ENCODE data around the gene PYGO2.

PYGO2 gene

DNA sequence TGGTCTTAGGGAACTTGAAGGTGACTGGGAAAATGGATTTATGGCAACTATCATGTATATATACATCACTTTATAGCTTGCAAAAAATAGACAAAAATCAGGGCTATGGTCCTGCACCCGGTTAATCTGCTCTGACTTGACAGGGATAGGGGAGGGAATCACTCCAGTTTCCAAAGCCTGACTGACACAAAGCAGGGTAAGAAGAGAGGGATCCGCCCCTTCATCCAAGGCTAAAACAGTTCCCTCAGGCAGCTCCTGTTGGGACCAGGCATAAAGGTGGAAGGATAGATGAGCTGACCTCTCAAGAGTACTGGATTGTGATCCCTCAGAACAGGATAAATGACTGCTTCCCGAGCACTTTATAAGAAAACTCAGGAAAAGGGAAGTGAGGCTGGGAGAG, 7.0 kb downstream of the PYGO2 start:
- no peaks in the 10 kb centered on the region for H3K9me3 ChIP-seq (ENCODE audit: control extremely low read depth in 1 of 5, control insufficient read depth in 4 of 5, insufficient read depth in 2 of 5, low read depth in 1 of 5, low read length in 4 of 5)
- H3K27me3 ChIP-seq (replicated peaks in 2 of 5; ENCODE audit: control insufficient read depth in 4 of 5, insufficient read depth in 5 of 5, low read length in 4 of 5) = no peaks in the 10 kb centered on the region
- H3K4me1 ChIP-seq (ENCODE audit: control extremely low read depth in 1 of 4, control insufficient read depth in 4 of 4, insufficient read depth in 4 of 4, low read length in 3 of 4) = peaks cover 22 to 69% (median 61%) of the 10 kb centered on the region in 4 experiments
- 81% methylated on average over 2 of the region's 3 CpGs for WGBS (ENCODE audit: insufficient coverage)
- H3K27ac ChIP-seq (ENCODE audit: insufficient read depth in 1 of 2, low read depth in 1 of 2, low read length in 2 of 2, poor library complexity in 1 of 2, severe bottlenecking in 2 of 2) = peak overlapping the region; percentile 100
- ChIA-PET CTCF (interaction anchor here (1.0 to 5.2 kb wide), 12 partner anchors 11 to 401 kb away, joined by 3 to 49 read pairs (median 4); no protein-coding TSS in a partner anchor), POLR2A (interaction anchor here (1.4 to 2.5 kb wide), 5 partner anchors 9 to 63 kb away, joined by 3 to 17 read pairs (median 6); partner anchors contain the start of genes CKS1B and PMVK)
- peak overlapping the region in 6 of 7 experiments; percentile 21 to 92 (median 82) for H3K4me3 ChIP-seq (ENCODE audit: control insufficient read depth in 1 of 7, extremely low read depth in 1 of 7, insufficient read depth in 4 of 7, low read depth in 2 of 7, low read length in 6 of 7)
- H3K36me3 ChIP-seq (ENCODE audit: control insufficient read depth in 4 of 4, insufficient read depth in 4 of 4, low read length in 3 of 4) = peaks cover 0 to 49% (median 28%) of the 10 kb centered on the region in 4 experiments
- DNase-seq = no peak

GRCh38 chr1:154953611-154954038, 8.0 kb downstream of the PYGO2 start:
- Histone ChIP-seq H3K36me3 (ENCODE audit: control insufficient read depth in 4 of 4, insufficient read depth in 4 of 4, low read length in 3 of 4) (peaks cover 3 to 47% (median 25%) of the 10 kb centered on the region in 4 experiments), H3K27ac (ENCODE audit: insufficient read depth in 1 of 2, low read depth in 1 of 2, low read length in 2 of 2, poor library complexity in 1 of 2, severe bottlenecking in 2 of 2) (peak overlapping the region; percentile 100), H3K4me1 (ENCODE audit: control extremely low read depth in 1 of 4, control insufficient read depth in 4 of 4, insufficient read depth in 4 of 4, low read length in 3 of 4) (peaks cover 22 to 68% (median 60%) of the 10 kb centered on the region in 4 experiments), H3K27me3 (replicated peaks in 2 of 5; ENCODE audit: control insufficient read depth in 4 of 5, insufficient read depth in 5 of 5, low read length in 4 of 5) (no peaks in the 10 kb centered on the region), H3K9me3 (ENCODE audit: control extremely low read depth in 1 of 5, control insufficient read depth in 4 of 5, insufficient read depth in 2 of 5, low read depth in 1 of 5, low read length in 4 of 5) (no peaks in the 10 kb centered on the region), H3K4me3 (ENCODE audit: control insufficient read depth in 1 of 7, extremely low read depth in 1 of 7, insufficient read depth in 4 of 7, low read depth in 2 of 7, low read length in 6 of 7) (peak overlapping the region in 5 of 7 experiments; percentile 8 to 92 (median 82))
- 94% methylated on average over 2 of the region's 2 CpGs for WGBS (ENCODE audit: insufficient coverage)
- CTCF ChIA-PET = interaction anchor here (1.1 to 4.0 kb wide), 4 partner anchors 41 to 378 kb away, joined by 3 to 49 read pairs (median 6); no protein-coding TSS in a partner anchor
- POLR2A ChIA-PET = interaction anchor here (2.1 kb wide), 1 partner anchor 9 kb away, joined by 11 read pairs; no protein-coding TSS in a partner anchor
- DNase-seq = no peak

DNA sequence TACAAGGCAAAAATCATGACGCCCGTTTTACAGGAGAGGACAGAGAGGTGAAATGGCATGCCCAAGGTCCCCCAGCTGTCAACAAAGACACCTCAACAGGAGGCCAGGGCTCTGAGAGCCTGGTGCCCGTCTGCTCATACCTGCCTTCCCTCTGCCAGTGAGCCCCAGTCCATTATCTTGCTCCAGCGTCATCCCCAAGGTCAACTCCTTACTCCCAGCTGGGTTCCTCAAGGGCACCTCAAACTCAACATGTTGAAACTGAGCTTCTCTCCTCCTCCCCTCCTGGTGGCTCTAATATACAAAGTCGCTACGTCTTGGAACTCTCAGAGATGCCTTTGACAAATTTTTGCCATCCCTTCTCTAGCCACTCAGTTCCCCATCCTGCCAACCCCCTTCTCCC, 8.9 kb downstream of the PYGO2 start:
- no peak for DNase-seq
- Histone ChIP-seq H3K27ac (ENCODE audit: insufficient read depth in 1 of 2, low read depth in 1 of 2, low read length in 2 of 2, poor library complexity in 1 of 2, severe bottlenecking in 2 of 2) (peak overlapping the region; percentile 100), H3K9me3 (ENCODE audit: control extremely low read depth in 1 of 5, control insufficient read depth in 4 of 5, insufficient read depth in 2 of 5, low read depth in 1 of 5, low read length in 4 of 5) (no peaks in the 10 kb centered on the region), H3K27me3 (replicated peaks in 2 of 5; ENCODE audit: control insufficient read depth in 4 of 5, insufficient read depth in 5 of 5, low read length in 4 of 5) (no peaks in the 10 kb centered on the region), H3K36me3 (ENCODE audit: control insufficient read depth in 4 of 4, insufficient read depth in 4 of 4, low read length in 3 of 4) (peaks cover 7 to 48% (median 26%) of the 10 kb centered on the region in 4 experiments), H3K4me3 (ENCODE audit: control insufficient read depth in 1 of 7, extremely low read depth in 1 of 7, insufficient read depth in 4 of 7, low read depth in 2 of 7, low read length in 6 of 7) (peak overlapping the region in 4 of 7 experiments; percentile 81 to 92 (median 86)), H3K4me1 (ENCODE audit: control extremely low read depth in 1 of 4, control insufficient read depth in 4 of 4, insufficient read depth in 4 of 4, low read length in 3 of 4) (peaks cover 22 to 68% (median 60%) of the 10 kb centered on the region in 4 experiments)
- ChIA-PET CTCF (interaction anchor here (0.7 to 1.8 kb wide), 7 partner anchors 9 to 63 kb away, joined by 3 to 7 read pairs (median 4); partner anchors contain the start of genes LENEP and PYGO2), POLR2A (interaction anchor here (0.8 to 2.1 kb wide), 3 partner anchors 8 to 47 kb away, joined by 4 to 11 read pairs (median 7); partner anchors contain the start of gene PYGO2)
- WGBS (ENCODE audit: insufficient coverage) = 83% methylated on average over 6 of the region's 6 CpGs

DNA sequence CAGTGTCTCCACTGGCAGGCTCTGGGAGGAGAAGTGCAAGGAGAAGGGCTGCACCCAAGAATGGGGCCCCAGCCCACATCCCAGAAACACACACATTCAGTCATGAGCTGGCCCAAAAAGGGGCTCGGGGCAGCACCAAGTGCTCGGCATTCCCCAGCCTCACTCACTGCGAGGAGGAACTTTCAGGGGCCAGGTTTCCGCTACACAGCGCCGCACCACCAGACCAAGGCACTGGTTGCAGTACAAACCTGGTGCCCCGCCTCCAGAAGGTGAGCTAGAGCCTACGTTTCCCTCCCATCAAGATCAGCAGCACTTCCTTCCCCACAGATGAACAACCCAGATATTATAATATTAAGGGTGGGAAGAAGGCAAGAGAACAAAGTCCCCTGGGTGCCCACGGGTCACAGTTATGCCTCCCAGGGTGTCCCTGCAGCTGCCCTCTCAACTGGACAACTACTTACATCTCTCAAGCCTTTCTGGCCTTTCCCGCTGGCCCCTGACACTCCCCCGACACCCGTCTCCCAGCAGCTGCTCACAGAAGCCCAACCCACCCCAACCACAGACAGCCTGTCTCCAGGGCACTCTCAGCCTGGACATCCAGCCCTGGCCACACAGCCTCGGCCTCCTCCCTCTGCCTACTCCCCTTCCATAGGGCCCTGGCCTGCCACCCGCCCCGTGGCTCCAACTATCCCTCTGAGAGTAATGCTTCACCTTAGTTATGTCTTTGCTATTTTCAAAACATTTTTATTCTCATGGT, 9.5 kb downstream of the PYGO2 start:
- peak overlapping the region in 6 of 7 experiments; percentile 26 to 92 (median 82) for H3K4me3 ChIP-seq (ENCODE audit: control insufficient read depth in 1 of 7, extremely low read depth in 1 of 7, insufficient read depth in 4 of 7, low read depth in 2 of 7, low read length in 6 of 7)
- H3K27ac ChIP-seq (ENCODE audit: insufficient read depth in 1 of 2, low read depth in 1 of 2, low read length in 2 of 2, poor library complexity in 1 of 2, severe bottlenecking in 2 of 2) = peak overlapping the region; percentile 100
- ChIA-PET POLR2A (interaction anchor here (0.8 to 2.1 kb wide), 3 partner anchors 7 to 48 kb away, joined by 4 to 11 read pairs (median 7); partner anchors contain the start of gene PYGO2), CTCF (interaction anchor here (0.7 to 1.9 kb wide), 13 partner anchors 8 to 393 kb away, joined by 3 to 7 read pairs (median 3); partner anchors contain the start of genes LENEP and PYGO2)
- DNase-seq = peak; percentile 32 to 70 (median 66)
- H3K9me3 ChIP-seq (ENCODE audit: control extremely low read depth in 1 of 5, control insufficient read depth in 4 of 5, insufficient read depth in 2 of 5, low read depth in 1 of 5, low read length in 4 of 5) = no peaks in the 10 kb centered on the region
- no peaks in the 10 kb centered on the region for H3K27me3 ChIP-seq (replicated peaks in 2 of 5; ENCODE audit: control insufficient read depth in 4 of 5, insufficient read depth in 5 of 5, low read length in 4 of 5)
- WGBS (ENCODE audit: insufficient coverage) = 17% methylated on average over 8 of the region's 15 CpGs
- peaks cover 22 to 69% (median 58%) of the 10 kb centered on the region in 4 experiments for H3K4me1 ChIP-seq (ENCODE audit: control extremely low read depth in 1 of 4, control insufficient read depth in 4 of 4, insufficient read depth in 4 of 4, low read length in 3 of 4)
- peaks cover 10 to 53% (median 29%) of the 10 kb centered on the region in 4 experiments for H3K36me3 ChIP-seq (ENCODE audit: control insufficient read depth in 4 of 4, insufficient read depth in 4 of 4, low read length in 3 of 4)

- ChIA-PET CTCF (interaction anchor here (0.9 to 1.3 kb wide), 4 partner anchors 46 to 86 kb away, joined by 3 to 5 read pairs (median 4); partner anchors contain the start of gene LENEP), POLR2A (interaction anchor here (1.3 kb wide), 1 partner anchor 26 kb away, joined by 3 read pairs; no protein-coding TSS in a partner anchor)
- Histone ChIP-seq H3K9me3 (ENCODE audit: control extremely low read depth in 1 of 5, control insufficient read depth in 4 of 5, insufficient read depth in 2 of 5, low read depth in 1 of 5, low read length in 4 of 5) (no peaks in the 10 kb centered on the region), H3K4me3 (ENCODE audit: control insufficient read depth in 1 of 7, extremely low read depth in 1 of 7, insufficient read depth in 4 of 7, low read depth in 2 of 7, low read length in 6 of 7) (no peak overlapping the region), H3K36me3 (ENCODE audit: control insufficient read depth in 4 of 4, insufficient read depth in 4 of 4, low read length in 3 of 4) (peaks cover 21 to 73% (median 45%) of the 10 kb centered on the region in 4 experiments), H3K27me3 (replicated peaks in 2 of 5; ENCODE audit: control insufficient read depth in 4 of 5, insufficient read depth in 5 of 5, low read length in 4 of 5) (no peaks in the 10 kb centered on the region), H3K4me1 (ENCODE audit: control extremely low read depth in 1 of 4, control insufficient read depth in 4 of 4, insufficient read depth in 4 of 4, low read length in 3 of 4) (peaks cover 8 to 60% (median 53%) of the 10 kb centered on the region in 4 experiments), H3K27ac (ENCODE audit: insufficient read depth in 1 of 2, low read depth in 1 of 2, low read length in 2 of 2, poor library complexity in 1 of 2, severe bottlenecking in 2 of 2) (peak overlapping the region in 1 of 2 experiments; percentile 53)
- DNase-seq = no peak
- 96% methylated on average over 10 of the region's 11 CpGs for WGBS (ENCODE audit: insufficient coverage)
These were observed 13.5 kb downstream of the PYGO2 start for GRCh38 chr1:154948079-154948478.

- Histone ChIP-seq H3K9me3 (ENCODE audit: control extremely low read depth in 1 of 5, control insufficient read depth in 4 of 5, insufficient read depth in 2 of 5, low read depth in 1 of 5, low read length in 4 of 5) (no peaks in the 10 kb centered on the region), H3K27me3 (replicated peaks in 2 of 5; ENCODE audit: control insufficient read depth in 4 of 5, insufficient read depth in 5 of 5, low read length in 4 of 5) (no peaks in the 10 kb centered on the region), H3K36me3 (ENCODE audit: control insufficient read depth in 4 of 4, insufficient read depth in 4 of 4, low read length in 3 of 4) (peaks cover 21 to 61% (median 44%) of the 10 kb centered on the region in 4 experiments), H3K4me3 (ENCODE audit: control insufficient read depth in 1 of 7, extremely low read depth in 1 of 7, insufficient read depth in 4 of 7, low read depth in 2 of 7, low read length in 6 of 7) (no peak overlapping the region), H3K27ac (ENCODE audit: insufficient read depth in 1 of 2, low read depth in 1 of 2, low read length in 2 of 2, poor library complexity in 1 of 2, severe bottlenecking in 2 of 2) (peak overlapping the region in 1 of 2 experiments; percentile 55), H3K4me1 (ENCODE audit: control extremely low read depth in 1 of 4, control insufficient read depth in 4 of 4, insufficient read depth in 4 of 4, low read length in 3 of 4) (peaks cover 10 to 60% (median 53%) of the 10 kb centered on the region in 4 experiments)
- no peak for DNase-seq
- 97% methylated on average over 14 of the region's 17 CpGs for WGBS (ENCODE audit: insufficient coverage)
- ChIA-PET CTCF (interaction anchor here (0.6 to 1.6 kb wide), 9 partner anchors 11 to 482 kb away, joined by 3 to 6 read pairs (median 4); partner anchors contain the start of genes PYGO2 and SHC1), POLR2A (interaction anchor here (1.7 to 3.7 kb wide), 3 partner anchors 7 to 15 kb away, joined by 7 to 17 read pairs (median 11); partner anchors contain the start of genes PBXIP1 and PYGO2)
These were observed 15.4 kb downstream of the PYGO2 start for GRCh38 chr1:154945962-154946850.

Measured in common myeloid progenitor, CD34-positive (primary cell).